ENCODE data around the gene AOPEP.

The AOPEP gene

GRCh38 chr9:95025213-95026147 is 299.0 kb downstream of the AOPEP start:
- DNase-seq = no peak

- DNase-seq = no peak
Measured at GRCh38 chr9:95026148-95026524, 299.6 kb downstream of the AOPEP start.

GRCh38 chr9:95027914-95028852 is 301.7 kb downstream of the AOPEP start:
- DNase-seq = no peak

- DNase-seq = no peak
Measured at GRCh38 chr9:95028853-95029219, 302.3 kb downstream of the AOPEP start.

GRCh38 chr9:95029288-95029687 is 302.8 kb downstream of the AOPEP start:
- DNase-seq = no peak

- no peak for DNase-seq
Measured at GRCh38 chr9:95029720-95030119, 303.2 kb downstream of the AOPEP start.

GRCh38 chr9:95030344-95030743 is 303.8 kb downstream of the AOPEP start:
- no peak for DNase-seq

GRCh38 chr9:95030920-95031642 is 304.6 kb downstream of the AOPEP start:
- DNase-seq = no peak

- DNase-seq = no peak
Measured at GRCh38 chr9:95031711-95032461, 305.4 kb downstream of the AOPEP start.

- no peak for DNase-seq
Measured at GRCh38 chr9:95032580-95033341, 306.3 kb downstream of the AOPEP start.

- DNase-seq = no peak
Measured at GRCh38 chr9:95035846-95036245, 309.3 kb downstream of the AOPEP start.

GRCh38 chr9:95036676-95037075 is 310.2 kb downstream of the AOPEP start:
- DNase-seq = no peak

GRCh38 chr9:95037789-95038521 is 311.5 kb downstream of the AOPEP start:
- DNase-seq = no peak

- DNase-seq = no peak
Measured at GRCh38 chr9:95038666-95039065, 312.2 kb downstream of the AOPEP start.

GRCh38 chr9:95040106-95040505 is 313.6 kb downstream of the AOPEP start:
- no peak for DNase-seq

GRCh38 chr9:95043826-95044225 is 317.3 kb downstream of the AOPEP start:
- no peak for DNase-seq

GRCh38 chr9:95044731-95045508 is 318.4 kb downstream of the AOPEP start:
- no peak for DNase-seq

- DNase-seq = no peak
Measured at GRCh38 chr9:95045751-95046150, 319.3 kb downstream of the AOPEP start.

- no peak for DNase-seq
Measured at GRCh38 chr9:95047452-95048224, 321.1 kb downstream of the AOPEP start.

Measured in NCI-H1048 (cell line).